CD14-positive monocyte (primary cell): ENCODE data around the gene GPR161. TPM values are rescaled to one million over a fixed set of nuclear protein-coding genes. Genes with fewer than 3 reads are reported as not detected.

ENCODE experiments used
- DNase-seq, 3 donors: peaks; one replicate each; pipeline ENCODE4 v3.0.0-alpha.2; 2011 to 2022
- H2AFZ ChIP-seq: 2 replicates; pipeline ENCODE4 v1.6.0; 2012; ENCODE audit warnings: mild to moderate bottlenecking, low read depth, low read length, inconsistent platforms; ENCODE audit not compliant: insufficient read depth, poor library complexity, severe bottlenecking
- H3K27ac ChIP-seq, 2 donors: 1 replicate in 1 of 2; 2 replicates in 1 of 2; pipeline ENCODE4 v1.5.1; 2012 to 2013; ENCODE audit warnings: low read length in 2 of 2, control low read depth in 1 of 2, inconsistent platforms in 1 of 2, low read depth in 1 of 2, mild to moderate bottlenecking in 1 of 2
- H3K27me3 ChIP-seq, 2 donors: one replicate each; pipeline versions ENCODE4 v1.6.0 to v1.6.1; 2011 to 2013; ENCODE audit warnings: low read length in 2 of 2; ENCODE audit not compliant: control insufficient read depth in 2 of 2, insufficient read depth in 2 of 2
- H3K36me3 ChIP-seq, 2 donors: replicated peaks in 1 of 2; 1 replicate in 1 of 2; 2 replicates in 1 of 2; pipeline versions ENCODE4 v1.5.1 to v1.6.1; 2012 to 2013; ENCODE audit warnings: low read length in 2 of 2, control low read depth in 1 of 2, inconsistent platforms in 1 of 2, mild to moderate bottlenecking in 1 of 2; ENCODE audit not compliant: insufficient read depth in 2 of 2, control insufficient read depth in 1 of 2
- H3K4me1 ChIP-seq, 2 donors: 1 replicate in 1 of 2; 2 replicates in 1 of 2; pipeline versions ENCODE4 v1.5.1 to v1.6.1; 2012 to 2013; ENCODE audit warnings: low read length in 2 of 2, control low read depth in 1 of 2, inconsistent platforms in 1 of 2, mild to moderate bottlenecking in 1 of 2, moderate library complexity in 1 of 2; ENCODE audit not compliant: insufficient read depth in 2 of 2, control insufficient read depth in 1 of 2
- H3K4me2 ChIP-seq: replicated peaks from 2 replicates; pipeline ENCODE3; 2012; ENCODE audit warnings: low read length, moderate library complexity, mild to moderate bottlenecking; ENCODE audit not compliant: poor library complexity, severe bottlenecking; ENCODE audit errors: extremely low read depth
- H3K4me3 ChIP-seq, 3 experiments: fragments of 200-600 bp in 1 of 3; sonication (generic) in 1 of 3; replicated peaks in 1 of 3; 1 replicate in 2 of 3; 2 replicates in 1 of 3; pipeline ENCODE4 v1.5.1; 2011 to 2013; ENCODE audit warnings: low read length in 3 of 3, mild to moderate bottlenecking in 3 of 3, control low read depth in 2 of 3, low read depth in 2 of 3, inconsistent platforms in 1 of 3, moderate library complexity in 1 of 3
- H3K79me2 ChIP-seq: 2 replicates; pipeline ENCODE4 v1.6.0; 2012; ENCODE audit warnings: mild to moderate bottlenecking, control low read depth, inconsistent platforms, low read length, moderate library complexity; ENCODE audit not compliant: insufficient read depth
- H3K9ac ChIP-seq: 2 replicates; pipeline ENCODE4 v1.6.0; 2017; ENCODE audit warnings: low read length, mild to moderate bottlenecking; ENCODE audit not compliant: insufficient read depth, poor library complexity, severe bottlenecking
- H3K9me3 ChIP-seq, 2 donors: replicated peaks in 1 of 2; 1 replicate in 1 of 2; 2 replicates in 1 of 2; pipeline versions ENCODE4 v1.5.1 to v1.6.1; 2012 to 2013; ENCODE audit warnings: low read length in 2 of 2, control low read depth in 1 of 2; ENCODE audit not compliant: control insufficient read depth in 1 of 2, insufficient read depth in 1 of 2
- H4K20me1 ChIP-seq: 2 replicates; pipeline ENCODE4 v1.6.0; 2012; ENCODE audit warnings: mild to moderate bottlenecking, low read length, control low read depth, moderate library complexity; ENCODE audit not compliant: insufficient read depth
- H3K27ac Mint-ChIP-seq, 7 donors: one replicate each; pipeline ENCODE4 v1.8.0; 2020; ENCODE audit warnings: mild to moderate bottlenecking in 7 of 7, mixed read lengths in 7 of 7, moderate library complexity in 6 of 7, inconsistent platforms in 2 of 7
- H3K27me3 Mint-ChIP-seq, 3 donors: one replicate each; pipeline ENCODE4 v1.8.0; 2021 to 2022; ENCODE audit warnings: low read depth in 3 of 3, mild to moderate bottlenecking in 3 of 3, mixed read lengths in 3 of 3, moderate library complexity in 3 of 3, inconsistent platforms in 1 of 3
- H3K36me3 Mint-ChIP-seq, 2 donors: one replicate each; pipeline ENCODE4 v1.8.0; 2020; ENCODE audit warnings: mixed read lengths in 2 of 2, inconsistent platforms in 1 of 2, mild to moderate bottlenecking in 1 of 2
- H3K4me1 Mint-ChIP-seq: one replicate; pipeline ENCODE4 v1.8.0; 2020; ENCODE audit warnings: mild to moderate bottlenecking, mixed read lengths
- H3K4me3 Mint-ChIP-seq, 2 donors: one replicate each; pipeline ENCODE4 v1.8.0; 2020; ENCODE audit warnings: mild to moderate bottlenecking in 2 of 2, mixed read lengths in 2 of 2, moderate library complexity in 1 of 2
- H3K9me3 Mint-ChIP-seq, 7 donors: one replicate each; pipeline ENCODE4 v1.8.0; 2020 to 2022; ENCODE audit warnings: mixed read lengths in 7 of 7, mild to moderate bottlenecking in 6 of 7, moderate library complexity in 6 of 7, inconsistent platforms in 2 of 7
- CTCF ChIP-seq: fragments of 200-600 bp; IDR thresholded peaks from one replicate; pipeline ENCODE4 v1.8.0; 2022; ENCODE audit warnings: antibody characterized with exemption, mild to moderate bottlenecking
- WGBS: methylation state at CpG from one replicate; pipeline ENCODE4 v1.1.5; 2013; ENCODE audit warnings: missing lambda C conversion rate; ENCODE audit not compliant: insufficient coverage; 5-methylcytosine and 5-hydroxymethylcytosine counted together
- intact Hi-C, 2 donors: fragments of 100-400 bp; cut with micrococcal nuclease; formaldehyde crosslinking; loops; one replicate each; pipeline versions ENCODE4 v1.15.0 to v1.15.1; 2023
- polyA plus RNA-seq, 3 donors: library from polyadenylated mRNA; depleted of rRNA in 1 of 3; unstranded in 2 of 3; stranded (reverse) in 1 of 3; fragments of 300-500 nt in 2 of 3; fragments of >200 nt in 1 of 3; fragmentation: Illumina TruSeq in 2 of 3; gene quantifications; 1 replicate in 2 of 3; 2 replicates in 1 of 3; pipeline ENCODE4 v1.2.3, GENCODE V29; 2012 to 2021

Gene GPR161
- polyA plus RNA-seq, 3 donors: 0.65 TPM; not detected in 2

GRCh38 chr1:168167806-168168205 is 31.1 kb upstream of the GPR161 start:
- Mint-ChIP-seq H3K36me3 (no peaks in the 10 kb centered on the region), H3K4me3 (no peak overlapping the region), H3K4me1 (peaks cover 13% of the 10 kb centered on the region), H3K27ac (no peak overlapping the region), H3K27me3 (peaks cover 0 to 5% (median 2%) of the 10 kb centered on the region in 3 donors), H3K9me3 (peaks cover 0 to 2% (median 0%) of the 10 kb centered on the region in 7 donors)
- H3K27me3 ChIP-seq: no peaks in the 10 kb centered on the region
- H3K9me3 ChIP-seq: no peaks in the 10 kb centered on the region
- peaks cover 10 to 16% of the 10 kb centered on the region in 2 donors for H3K4me1 ChIP-seq
- no peaks in the 10 kb centered on the region for H3K79me2 ChIP-seq
- H3K36me3 ChIP-seq: no peaks in the 10 kb centered on the region
- WGBS: 93% methylated on average over 2 of the region's 2 CpGs
- H3K4me2 ChIP-seq: no peak overlapping the region
- no peak overlapping the region for H2AFZ ChIP-seq
- no peak overlapping the region for H3K9ac ChIP-seq
- DNase-seq: no peak
- no peak overlapping the region for H3K4me3 ChIP-seq
- intact Hi-C loops: no loop called here
- no peak for TF ChIP-seq CTCF
- no peak overlapping the region for H3K27ac ChIP-seq
- no peaks in the 10 kb centered on the region for H4K20me1 ChIP-seq

- H3K27ac ChIP-seq: no peak overlapping the region
- H4K20me1 ChIP-seq: no peaks in the 10 kb centered on the region
- H3K27me3 ChIP-seq: no peaks in the 10 kb centered on the region
- Mint-ChIP-seq H3K4me3 (no peak overlapping the region), H3K36me3 (no peaks in the 10 kb centered on the region), H3K27me3 (peaks cover 0 to 5% (median 2%) of the 10 kb centered on the region in 3 donors), H3K4me1 (peaks cover 21% of the 10 kb centered on the region), H3K9me3 (peaks cover 9 to 15% (median 12%) of the 10 kb centered on the region in 7 donors), H3K27ac (no peak overlapping the region)
- DNase-seq: no peak
- H3K4me3 ChIP-seq: no peak overlapping the region
- intact Hi-C loops: no loop called here
- peaks cover 16 to 17% of the 10 kb centered on the region in 2 donors for H3K4me1 ChIP-seq
- no peak for TF ChIP-seq CTCF
- H3K4me2 ChIP-seq: no peak overlapping the region
- 86% methylated on average over 1 of the region's 3 CpGs for WGBS
- H3K9ac ChIP-seq: no peak overlapping the region
- H2AFZ ChIP-seq: no peak overlapping the region
- no peaks in the 10 kb centered on the region for H3K79me2 ChIP-seq
- H3K9me3 ChIP-seq: peaks cover 7 to 9% of the 10 kb centered on the region in 2 donors
- no peaks in the 10 kb centered on the region for H3K36me3 ChIP-seq
These were observed 28.0 kb upstream of the GPR161 start for GRCh38 chr1:168164771-168165170.
